Cardiac fibroblast (primary cell): ENCODE measurements around the gene FYCO1.

ENCODE experiments used
- DNase-seq, 2 donors: peaks; one replicate each; pipeline versions ENCODE4 v3.0.0 to v3.0.0-alpha.2; 2010; ENCODE audit warnings: low read depth in 2 of 2
- H3K4me3 ChIP-seq, 2 donors: replicated peaks in 1 of 2; 1 replicate in 1 of 2; 2 replicates in 1 of 2; pipeline ENCODE4 v1.5.1; 2011; ENCODE audit warnings: low read depth in 2 of 2, low read length in 2 of 2, mild to moderate bottlenecking in 2 of 2, moderate library complexity in 1 of 2
- CTCF ChIP-seq: IDR thresholded peaks from one replicate; pipeline ENCODE4 v1.5.1; 2011; ENCODE audit warnings: low read depth, mild to moderate bottlenecking, low read length, inconsistent platforms

FYCO1 gene

GRCh38 chr3:45946307-45946706 is 49.3 kb downstream of the FYCO1 start:
- no peak for TF ChIP-seq CTCF
- DNase-seq = no peak
- no peak overlapping the region for H3K4me3 ChIP-seq

- no peak for DNase-seq
- H3K4me3 ChIP-seq = no peak overlapping the region
- TF ChIP-seq CTCF = no peak
Measured at GRCh38 chr3:45944830-45945620, 50.6 kb downstream of the FYCO1 start.

GRCh38 chr3:45943207-45943846 is 52.3 kb downstream of the FYCO1 start, which contains the start of gene CXCR6:
Gene CXCR6 (plus strand): TSS chr3:45943464. CDS start chr3:45946482, 3,018 bp downstream.
- H3K4me3 ChIP-seq = no peak within 1 kb of the TSS
- TF ChIP-seq CTCF = no peak
- no peak for DNase-seq

- no peak for DNase-seq
- TF ChIP-seq CTCF = no peak
- no peak overlapping the region for H3K4me3 ChIP-seq
Measured at GRCh38 chr3:45942051-45942825, 53.4 kb downstream of the FYCO1 start.

- H3K4me3 ChIP-seq = no peak overlapping the region
- no peak for DNase-seq
- no peak for TF ChIP-seq CTCF
Measured at GRCh38 chr3:45940781-45941365, 54.8 kb downstream of the FYCO1 start.

- TF ChIP-seq CTCF = no peak
- H3K4me3 ChIP-seq = no peak overlapping the region
- DNase-seq = no peak
Measured at GRCh38 chr3:45940004-45940780, 55.4 kb downstream of the FYCO1 start.
